Measurements from ENCODE around the gene PRDM16.

The PRDM16 gene

DNA sequence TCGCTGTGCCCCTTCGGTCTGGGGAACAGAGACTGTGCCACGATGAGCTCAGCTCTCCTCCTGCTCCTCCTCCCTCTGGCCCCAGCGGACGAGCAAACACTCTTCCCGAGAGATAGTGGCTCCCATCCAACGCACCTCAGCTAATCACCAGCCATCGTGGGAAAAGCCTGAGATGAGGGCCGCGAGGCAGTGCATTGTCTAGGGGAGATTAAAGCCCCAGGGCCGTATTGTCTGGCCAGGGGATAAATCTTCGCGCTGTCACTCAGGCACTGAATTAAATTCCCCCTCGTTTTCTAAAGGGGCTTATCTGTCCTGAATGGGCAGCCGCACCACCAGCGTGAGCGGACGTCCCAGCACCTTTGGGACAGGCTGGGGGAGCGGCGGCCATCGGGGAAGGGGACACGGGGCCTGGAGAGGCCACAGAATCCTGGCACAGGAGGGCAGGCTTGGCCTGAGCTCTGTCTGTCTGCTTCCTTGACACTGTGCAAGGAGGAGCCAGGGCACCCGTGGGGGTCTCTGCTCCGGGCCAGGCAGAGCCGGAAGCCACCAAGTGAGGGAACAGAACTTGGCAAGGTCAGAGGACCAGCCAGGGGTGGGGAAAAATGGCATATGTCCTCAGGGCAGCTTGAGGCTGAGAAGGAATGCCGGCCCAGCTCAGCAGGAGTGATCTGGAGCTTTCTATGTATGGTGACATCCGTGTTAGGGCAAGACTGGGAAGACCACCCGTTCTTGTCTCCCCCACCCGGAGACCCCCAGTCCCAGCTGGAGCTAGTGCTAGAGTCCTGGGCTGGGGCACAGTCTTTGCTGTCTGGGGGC is 32.3 kb downstream of the PRDM16 start:
- H3K4me1 ChIP-seq (ENCODE audit: insufficient read depth, low read length, poor library complexity, severe bottlenecking) = no peaks in the 10 kb centered on the region
- peaks cover 8% of the 10 kb centered on the region for H4K20me1 ChIP-seq (ENCODE audit: insufficient read depth, low read length, poor library complexity, severe bottlenecking)
- H3K4me3 ChIP-seq (ENCODE audit: low read length, poor library complexity, severe bottlenecking) = no peak overlapping the region
- no peaks in the 10 kb centered on the region for H3K27me3 ChIP-seq (ENCODE audit: insufficient read depth, low read length, poor library complexity, severe bottlenecking)
- H2AFZ ChIP-seq (ENCODE audit: low read length) = no peak overlapping the region
- no peak for TF ChIP-seq EZH2phosphoT487 (IDR thresholded peaks at IDR 0.05; ENCODE audit: borderline replicate concordance)
- TF ChIP-seq, protein P1, sequence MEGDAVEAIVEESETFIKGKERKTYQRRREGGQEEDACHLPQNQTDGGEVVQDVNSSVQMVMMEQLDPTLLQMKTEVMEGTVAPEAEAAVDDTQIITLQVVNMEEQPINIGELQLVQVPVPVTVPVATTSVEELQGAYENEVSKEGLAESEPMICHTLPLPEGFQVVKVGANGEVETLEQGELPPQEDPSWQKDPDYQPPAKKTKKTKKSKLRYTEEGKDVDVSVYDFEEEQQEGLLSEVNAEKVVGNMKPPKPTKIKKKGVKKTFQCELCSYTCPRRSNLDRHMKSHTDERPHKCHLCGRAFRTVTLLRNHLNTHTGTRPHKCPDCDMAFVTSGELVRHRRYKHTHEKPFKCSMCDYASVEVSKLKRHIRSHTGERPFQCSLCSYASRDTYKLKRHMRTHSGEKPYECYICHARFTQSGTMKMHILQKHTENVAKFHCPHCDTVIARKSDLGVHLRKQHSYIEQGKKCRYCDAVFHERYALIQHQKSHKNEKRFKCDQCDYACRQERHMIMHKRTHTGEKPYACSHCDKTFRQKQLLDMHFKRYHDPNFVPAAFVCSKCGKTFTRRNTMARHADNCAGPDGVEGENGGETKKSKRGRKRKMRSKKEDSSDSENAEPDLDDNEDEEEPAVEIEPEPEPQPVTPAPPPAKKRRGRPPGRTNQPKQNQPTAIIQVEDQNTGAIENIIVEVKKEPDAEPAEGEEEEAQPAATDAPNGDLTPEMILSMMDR (conservative IDR thresholded peaks at IDR 0.05; ENCODE audit: low read length) = no peak
- no peaks in the 10 kb centered on the region for H3K9me2 ChIP-seq (replicated peaks; ENCODE audit: low read depth, low read length)
- no peaks in the 10 kb centered on the region for H3K36me3 ChIP-seq (ENCODE audit: insufficient read depth, low read length)
- no peaks in the 10 kb centered on the region for H3K9me3 ChIP-seq (ENCODE audit: insufficient read depth, low read depth, low read length)
- no peaks in the 10 kb centered on the region for H3F3A ChIP-seq (ENCODE audit: low read depth)
- H3K79me2 ChIP-seq (ENCODE audit: insufficient read depth, low read length) = peaks cover 25% of the 10 kb centered on the region; the same call in 1 of the 2 replicates
- H3K4me2 ChIP-seq (ENCODE audit: low read depth, low read length, poor library complexity, severe bottlenecking) = no peak overlapping the region
- H3K9ac ChIP-seq (ENCODE audit: low read depth, low read length, poor library complexity, severe bottlenecking) = no peak overlapping the region

DNA sequence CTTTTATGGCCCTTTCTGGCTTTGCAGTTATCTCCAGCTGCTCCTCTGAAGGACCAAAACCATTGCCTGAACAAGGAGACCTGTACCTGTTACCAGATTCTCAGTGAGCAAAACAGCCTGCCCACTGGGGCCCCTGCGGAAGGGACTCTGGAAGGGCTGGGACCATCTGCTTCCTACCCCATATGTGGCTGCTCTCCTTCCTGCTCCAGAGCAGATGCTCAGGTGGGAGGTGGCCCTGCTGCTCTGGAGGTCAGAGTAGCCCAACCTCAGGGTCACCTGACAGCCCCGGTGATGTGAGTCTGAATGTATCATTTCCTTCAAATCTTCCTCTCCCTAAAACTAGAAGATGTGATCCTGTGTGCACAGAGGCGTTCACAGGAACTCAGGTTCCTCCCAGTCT is 33.6 kb downstream of the PRDM16 start:
- Histone ChIP-seq H3K27me3 (ENCODE audit: insufficient read depth, low read length, poor library complexity, severe bottlenecking) (no peaks in the 10 kb centered on the region), H3K36me3 (ENCODE audit: insufficient read depth, low read length) (no peaks in the 10 kb centered on the region)

DNA sequence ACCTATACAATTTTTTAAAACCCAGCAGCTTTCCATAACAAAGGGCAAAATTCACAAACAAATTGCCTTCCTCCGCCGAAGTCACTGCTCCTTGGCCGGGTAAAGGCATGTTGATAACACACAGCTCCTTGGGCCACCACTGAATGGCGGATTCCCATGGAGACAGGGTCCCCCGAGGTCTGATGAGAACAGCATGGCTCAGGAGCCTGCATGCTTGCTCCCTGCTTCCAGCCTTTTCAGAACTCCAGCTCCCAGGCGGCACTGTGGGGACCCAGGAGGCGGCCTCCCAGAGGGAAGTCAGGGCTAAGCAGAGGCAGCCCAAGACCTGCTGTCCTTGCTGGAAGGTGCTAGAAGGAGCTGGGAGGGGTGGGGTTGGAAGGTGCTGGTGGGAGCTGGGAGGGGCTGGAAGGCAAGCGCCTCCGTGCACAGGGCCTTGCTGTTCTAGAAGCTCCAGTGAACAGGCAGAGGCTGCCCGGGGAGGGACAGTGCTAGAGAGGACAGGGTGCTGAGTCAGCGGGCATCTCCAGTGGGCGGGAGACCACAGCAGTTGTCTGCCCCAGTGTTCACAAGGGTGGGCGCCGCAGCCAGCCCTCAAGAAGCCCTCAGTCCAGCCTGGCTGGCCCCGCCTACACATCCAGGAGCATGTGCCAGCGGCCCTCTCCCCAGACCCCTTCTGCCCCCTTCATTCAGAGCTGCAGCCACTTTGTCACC is 35.1 kb downstream of the PRDM16 start:
- H3K9ac ChIP-seq (ENCODE audit: low read depth, low read length, poor library complexity, severe bottlenecking) = no peak overlapping the region
- no peak overlapping the region for H3K4me2 ChIP-seq (ENCODE audit: low read depth, low read length, poor library complexity, severe bottlenecking)

More for the DNA sequence above, 33.6 kb downstream of the PRDM16 start:
- H4K20me1 ChIP-seq (ENCODE audit: insufficient read depth, low read length, poor library complexity, severe bottlenecking) = peaks cover 8% of the 10 kb centered on the region
- H3K79me2 ChIP-seq (ENCODE audit: insufficient read depth, low read length) = peaks cover 20% of the 10 kb centered on the region; the same call in 1 of the 2 replicates
- H2AFZ ChIP-seq (ENCODE audit: low read length) = no peak overlapping the region
- no peaks in the 10 kb centered on the region for H3K9me3 ChIP-seq (ENCODE audit: insufficient read depth, low read depth, low read length)
- no peak for TF ChIP-seq EZH2phosphoT487 (IDR thresholded peaks at IDR 0.05; ENCODE audit: borderline replicate concordance)
- TF ChIP-seq, protein P1 (conservative IDR thresholded peaks at IDR 0.05; ENCODE audit: low read length) = no peak
- no peaks in the 10 kb centered on the region for H3K4me1 ChIP-seq (ENCODE audit: insufficient read depth, low read length, poor library complexity, severe bottlenecking)
- no peak overlapping the region for H3K4me3 ChIP-seq (ENCODE audit: low read length, poor library complexity, severe bottlenecking)
- H3K4me2 ChIP-seq (ENCODE audit: low read depth, low read length, poor library complexity, severe bottlenecking) = no peak overlapping the region
- H3K9me2 ChIP-seq (replicated peaks; ENCODE audit: low read depth, low read length) = no peaks in the 10 kb centered on the region
- H3K9ac ChIP-seq (ENCODE audit: low read depth, low read length, poor library complexity, severe bottlenecking) = no peak overlapping the region
- H3F3A ChIP-seq (ENCODE audit: low read depth) = no peaks in the 10 kb centered on the region

More for the DNA sequence above, 35.1 kb downstream of the PRDM16 start:
- no peaks in the 10 kb centered on the region for H3K27me3 ChIP-seq (ENCODE audit: insufficient read depth, low read length, poor library complexity, severe bottlenecking)
- TF ChIP-seq EZH2phosphoT487 (IDR thresholded peaks at IDR 0.05; ENCODE audit: borderline replicate concordance) = no peak
- TF ChIP-seq, protein P1 (conservative IDR thresholded peaks at IDR 0.05; ENCODE audit: low read length) = no peak
- peaks cover 3% of the 10 kb centered on the region for H4K20me1 ChIP-seq (ENCODE audit: insufficient read depth, low read length, poor library complexity, severe bottlenecking)
- no peaks in the 10 kb centered on the region for H3K9me3 ChIP-seq (ENCODE audit: insufficient read depth, low read depth, low read length)
- H2AFZ ChIP-seq (ENCODE audit: low read length) = no peak overlapping the region
- no peaks in the 10 kb centered on the region for H3F3A ChIP-seq (ENCODE audit: low read depth)
- H3K4me1 ChIP-seq (ENCODE audit: insufficient read depth, low read length, poor library complexity, severe bottlenecking) = no peaks in the 10 kb centered on the region
- H3K4me3 ChIP-seq (ENCODE audit: low read length, poor library complexity, severe bottlenecking) = no peak overlapping the region
- peaks cover 25% of the 10 kb centered on the region; the same call in 1 of the 2 replicates for H3K79me2 ChIP-seq (ENCODE audit: insufficient read depth, low read length)
- no peaks in the 10 kb centered on the region for H3K9me2 ChIP-seq (replicated peaks; ENCODE audit: low read depth, low read length)
- H3K36me3 ChIP-seq (ENCODE audit: insufficient read depth, low read length) = no peaks in the 10 kb centered on the region
